ENCODE data around the gene OTOA.
"Not testable (repeated sequence)": the region's sequence is repeated elsewhere in the genome, so short reads cannot be mapped to it uniquely, and the experiment has no call there.

DNA sequence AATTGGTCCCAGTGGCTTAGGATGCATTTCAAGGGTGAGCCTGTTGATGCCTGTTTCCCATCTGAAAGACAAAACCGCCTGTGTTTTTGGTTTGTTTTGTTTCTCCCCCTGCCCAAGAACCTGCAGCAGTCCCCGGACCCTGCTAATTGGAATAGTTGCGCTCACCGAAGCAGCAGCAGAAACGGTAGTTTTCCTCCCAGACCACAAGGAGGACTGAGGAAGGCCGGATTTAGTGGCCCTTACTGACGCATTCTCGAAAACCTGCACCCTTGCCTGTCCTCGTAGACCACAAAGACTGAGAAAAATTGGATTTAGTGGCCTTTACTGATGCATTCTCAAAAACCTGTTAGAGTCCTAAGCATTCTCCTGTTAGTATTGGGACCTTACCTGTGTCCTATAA is 28.1 kb upstream of the OTOA start:
- TF ChIP-seq EZH2 (IDR thresholded peaks at IDR 0.05); POLR2AphosphoS5 (IDR thresholded peaks at IDR 0.05; ENCODE audit: borderline replicate concordance, low read depth, low read length); FOXP2 (optimal IDR thresholded peaks at IDR 0.05; ENCODE audit: control extremely low read depth, extremely low read length, insufficient read depth): not testable (repeated sequence)

Measured in SK-N-MC (cell line).